Stimulated activated memory B cell treated with anti-CD40 and anti-IgM and Interleukin-4, amounts not matched to agents 10 μg/mL and 1 μg/mL and 100 μg/mL, for 72 hours (primary cell): ENCODE measurements around the gene F11R.
"Not testable (repeated sequence)": the region's sequence is repeated elsewhere in the genome, so short reads cannot be mapped to it uniquely, and the experiment has no call there.

Experiments
- ATAC-seq: fragments of 150-1000 bp; cut with Tn5 transposase; 2 replicates; pipeline ENCODE4 v1.10.0; 2021
- H3K27ac Mint-ChIP-seq: one replicate; pipeline ENCODE4 v1.8.0; 2022; ENCODE audit warnings: mild to moderate bottlenecking, mixed read lengths
- H3K27me3 Mint-ChIP-seq: one replicate; pipeline ENCODE4 v1.8.0; 2022; ENCODE audit warnings: mixed read lengths
- H3K36me3 Mint-ChIP-seq: one replicate; pipeline ENCODE4 v1.8.0; 2022; ENCODE audit warnings: mixed read lengths
- H3K4me1 Mint-ChIP-seq: one replicate; pipeline ENCODE4 v1.8.0; 2022; ENCODE audit warnings: mixed read lengths
- H3K4me3 Mint-ChIP-seq: one replicate; pipeline ENCODE4 v1.8.0; 2022; ENCODE audit warnings: mild to moderate bottlenecking, moderate library complexity, mixed read lengths
- H3K9me3 Mint-ChIP-seq: one replicate; pipeline ENCODE4 v1.8.0; 2022; ENCODE audit warnings: mixed read lengths

The F11R gene

GRCh38 chr1:161026954-161027353 is 6.0 kb upstream of the F11R start:
- H3K4me3 Mint-ChIP-seq, H3K4me1 Mint-ChIP-seq, H3K9me3 Mint-ChIP-seq, H3K27ac Mint-ChIP-seq, ATAC-seq, H3K36me3 Mint-ChIP-seq, H3K27me3 Mint-ChIP-seq: not testable (repeated sequence)

GRCh38 chr1:161022432-161022831 is 1.5 kb upstream of the F11R start:
- H3K9me3 Mint-ChIP-seq, H3K27me3 Mint-ChIP-seq, H3K36me3 Mint-ChIP-seq, H3K27ac Mint-ChIP-seq, ATAC-seq: not testable (repeated sequence)
- H3K4me3 Mint-ChIP-seq = peak overlapping the region; percentile 13
- peaks cover 38% of the 10 kb centered on the region for H3K4me1 Mint-ChIP-seq

- H3K9me3 Mint-ChIP-seq = peaks cover 2% of the 10 kb centered on the region
- H3K27me3 Mint-ChIP-seq = no peaks in the 10 kb centered on the region
- H3K4me3 Mint-ChIP-seq = peak overlapping the region; percentile 87
- peak overlapping the region; percentile 88 for H3K27ac Mint-ChIP-seq
- H3K4me1 Mint-ChIP-seq = peaks cover 39% of the 10 kb centered on the region
- ATAC-seq = no peak
- H3K36me3 Mint-ChIP-seq = peaks cover 4% of the 10 kb centered on the region
These were observed 1.0 kb upstream of the F11R start for GRCh38 chr1:161021970-161022353.

- H3K4me1 Mint-ChIP-seq = peaks cover 44% of the 10 kb centered on the region
- H3K9me3 Mint-ChIP-seq = no peaks in the 10 kb centered on the region
- ATAC-seq = peak; percentile 97
- peak overlapping the region; percentile 88 for H3K27ac Mint-ChIP-seq
- H3K36me3 Mint-ChIP-seq = no peaks in the 10 kb centered on the region
- peak overlapping the region; percentile 87 for H3K4me3 Mint-ChIP-seq
- H3K27me3 Mint-ChIP-seq = no peaks in the 10 kb centered on the region
These were observed 415 bp upstream of the F11R start for GRCh38 chr1:161021165-161021969.

GRCh38 chr1:161019751-161020495 is 1.0 kb downstream of the F11R start:
- peaks cover 45% of the 10 kb centered on the region for H3K4me1 Mint-ChIP-seq
- H3K4me3 Mint-ChIP-seq = peak overlapping the region; percentile 87
- H3K27me3 Mint-ChIP-seq = no peaks in the 10 kb centered on the region
- no peaks in the 10 kb centered on the region for H3K36me3 Mint-ChIP-seq
- ATAC-seq = no peak
- H3K27ac Mint-ChIP-seq = peak overlapping the region; percentile 88
- H3K9me3 Mint-ChIP-seq = no peaks in the 10 kb centered on the region

- H3K9me3 Mint-ChIP-seq, H3K36me3 Mint-ChIP-seq, H3K27ac Mint-ChIP-seq, ATAC-seq, H3K27me3 Mint-ChIP-seq: not testable (repeated sequence)
- Mint-ChIP-seq H3K4me3 (peak overlapping the region; percentile 11), H3K4me1 (peaks cover 45% of the 10 kb centered on the region)
These were observed 1.8 kb downstream of the F11R start for GRCh38 chr1:161019111-161019660.

GRCh38 chr1:161018631-161018930 is 2.4 kb downstream of the F11R start:
- H3K36me3 Mint-ChIP-seq = no peaks in the 10 kb centered on the region
- no peak for ATAC-seq
- H3K4me1 Mint-ChIP-seq = peaks cover 51% of the 10 kb centered on the region
- no peaks in the 10 kb centered on the region for H3K9me3 Mint-ChIP-seq
- no peaks in the 10 kb centered on the region for H3K27me3 Mint-ChIP-seq
- H3K27ac Mint-ChIP-seq = no peak overlapping the region
- no peak overlapping the region for H3K4me3 Mint-ChIP-seq

GRCh38 chr1:161017756-161018630 is 3.0 kb downstream of the F11R start:
- no peak for ATAC-seq
- H3K27me3 Mint-ChIP-seq = no peaks in the 10 kb centered on the region
- H3K4me1 Mint-ChIP-seq = peaks cover 57% of the 10 kb centered on the region
- peak overlapping the region; percentile 35 for H3K27ac Mint-ChIP-seq
- H3K9me3 Mint-ChIP-seq = no peaks in the 10 kb centered on the region
- no peak overlapping the region for H3K4me3 Mint-ChIP-seq
- no peaks in the 10 kb centered on the region for H3K36me3 Mint-ChIP-seq

- not testable (repeated sequence) for H3K4me3 Mint-ChIP-seq, H3K27me3 Mint-ChIP-seq, ATAC-seq, H3K36me3 Mint-ChIP-seq, H3K9me3 Mint-ChIP-seq, H3K27ac Mint-ChIP-seq
- H3K4me1 Mint-ChIP-seq = peaks cover 58% of the 10 kb centered on the region
These were observed 3.8 kb downstream of the F11R start for GRCh38 chr1:161017181-161017580.

- Mint-ChIP-seq H3K27ac (peak overlapping the region; percentile 40), H3K4me1 (peaks cover 61% of the 10 kb centered on the region)
- not testable (repeated sequence) for ATAC-seq, H3K9me3 Mint-ChIP-seq, H3K36me3 Mint-ChIP-seq, H3K27me3 Mint-ChIP-seq, H3K4me3 Mint-ChIP-seq
These were observed 4.3 kb downstream of the F11R start for GRCh38 chr1:161016683-161017082.

GRCh38 chr1:161013488-161014230 is 7.3 kb downstream of the F11R start:
- no peaks in the 10 kb centered on the region for H3K9me3 Mint-ChIP-seq
- H3K27ac Mint-ChIP-seq = peak overlapping the region; percentile 97
- peaks cover 35% of the 10 kb centered on the region for H3K4me1 Mint-ChIP-seq
- H3K4me3 Mint-ChIP-seq = peak overlapping the region; percentile 81
- H3K36me3 Mint-ChIP-seq = no peaks in the 10 kb centered on the region
- H3K27me3 Mint-ChIP-seq = no peaks in the 10 kb centered on the region
- peak; percentile 95 for ATAC-seq

GRCh38 chr1:161013131-161013487 is 7.8 kb downstream of the F11R start:
- H3K9me3 Mint-ChIP-seq = no peaks in the 10 kb centered on the region
- peaks cover 32% of the 10 kb centered on the region for H3K4me1 Mint-ChIP-seq
- H3K27ac Mint-ChIP-seq = peak overlapping the region; percentile 97
- ATAC-seq = no peak
- H3K36me3 Mint-ChIP-seq = no peaks in the 10 kb centered on the region
- H3K27me3 Mint-ChIP-seq = no peaks in the 10 kb centered on the region
- H3K4me3 Mint-ChIP-seq = peak overlapping the region; percentile 81

- peak overlapping the region; percentile 59 for H3K27ac Mint-ChIP-seq
- H3K36me3 Mint-ChIP-seq = no peaks in the 10 kb centered on the region
- no peak overlapping the region for H3K4me3 Mint-ChIP-seq
- no peak for ATAC-seq
- H3K27me3 Mint-ChIP-seq = no peaks in the 10 kb centered on the region
- peaks cover 25% of the 10 kb centered on the region for H3K4me1 Mint-ChIP-seq
- no peaks in the 10 kb centered on the region for H3K9me3 Mint-ChIP-seq
These were observed 8.5 kb downstream of the F11R start for GRCh38 chr1:161012420-161012819.

GRCh38 chr1:161009602-161010211 is 11.2 kb downstream of the F11R start:
- H3K36me3 Mint-ChIP-seq = no peaks in the 10 kb centered on the region
- H3K27me3 Mint-ChIP-seq = no peaks in the 10 kb centered on the region
- no peak for ATAC-seq
- H3K9me3 Mint-ChIP-seq = no peaks in the 10 kb centered on the region
- H3K27ac Mint-ChIP-seq = no peak overlapping the region
- peaks cover 19% of the 10 kb centered on the region for H3K4me1 Mint-ChIP-seq
- no peak overlapping the region for H3K4me3 Mint-ChIP-seq
